Measurements from ENCODE around the gene NAALADL2.

DNA sequence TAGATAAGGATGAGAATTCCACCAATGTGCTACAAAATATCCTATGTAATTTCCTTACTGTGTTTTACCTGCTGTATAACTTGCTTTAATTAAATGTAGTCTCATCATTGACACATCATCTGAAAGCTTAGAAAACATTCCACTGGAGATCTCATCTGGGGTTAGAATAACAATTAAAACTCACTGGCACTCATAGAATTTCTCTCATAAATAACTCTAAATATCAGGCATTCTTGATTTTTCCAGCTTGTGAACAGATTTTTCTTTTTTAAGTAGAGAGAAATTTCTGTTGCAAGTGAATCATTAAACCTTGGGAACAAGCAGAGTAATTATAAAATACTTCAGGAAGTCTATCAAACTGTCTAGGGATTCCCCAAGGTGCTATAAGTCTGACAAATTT, 843.8 kb downstream of the NAALADL2 start:
- TF ChIP-seq, protein P1, sequence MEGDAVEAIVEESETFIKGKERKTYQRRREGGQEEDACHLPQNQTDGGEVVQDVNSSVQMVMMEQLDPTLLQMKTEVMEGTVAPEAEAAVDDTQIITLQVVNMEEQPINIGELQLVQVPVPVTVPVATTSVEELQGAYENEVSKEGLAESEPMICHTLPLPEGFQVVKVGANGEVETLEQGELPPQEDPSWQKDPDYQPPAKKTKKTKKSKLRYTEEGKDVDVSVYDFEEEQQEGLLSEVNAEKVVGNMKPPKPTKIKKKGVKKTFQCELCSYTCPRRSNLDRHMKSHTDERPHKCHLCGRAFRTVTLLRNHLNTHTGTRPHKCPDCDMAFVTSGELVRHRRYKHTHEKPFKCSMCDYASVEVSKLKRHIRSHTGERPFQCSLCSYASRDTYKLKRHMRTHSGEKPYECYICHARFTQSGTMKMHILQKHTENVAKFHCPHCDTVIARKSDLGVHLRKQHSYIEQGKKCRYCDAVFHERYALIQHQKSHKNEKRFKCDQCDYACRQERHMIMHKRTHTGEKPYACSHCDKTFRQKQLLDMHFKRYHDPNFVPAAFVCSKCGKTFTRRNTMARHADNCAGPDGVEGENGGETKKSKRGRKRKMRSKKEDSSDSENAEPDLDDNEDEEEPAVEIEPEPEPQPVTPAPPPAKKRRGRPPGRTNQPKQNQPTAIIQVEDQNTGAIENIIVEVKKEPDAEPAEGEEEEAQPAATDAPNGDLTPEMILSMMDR (IDR thresholded peaks at IDR 0.05) = no peak
- no peak for TF ChIP-seq POLR2A (IDR thresholded peaks at IDR 0.05)

All from body of pancreas (tissue), 4 donors.